WTC11 (cell line): ENCODE measurements around the gene EMILIN1.

Experiments used
- HMGA2 ChIP-seq: fragments of 250-450 bp; sonication (Bioruptor Pico); IDR thresholded peaks from 2 replicates; pipeline ENCODE4 v1.4.0; 2021; ENCODE audit warnings: mild to moderate bottlenecking, moderate library complexity
- NR3C1 ChIP-seq: sonication (generic); formaldehyde crosslinking; conservative IDR thresholded peaks from 2 replicates; pipeline ENCODE4 v1.8.1; 2023; ENCODE audit warnings: low read depth, mild to moderate bottlenecking, missing genetic modification reagents
- TF ChIP-seq, protein P1 (sequence below): sonication (generic); formaldehyde crosslinking; IDR thresholded peaks from 2 replicates; pipeline ENCODE4 v1.8.1; 2022; ENCODE audit warnings: mild to moderate bottlenecking, missing genetic modification reagents, moderate library complexity, borderline replicate concordance

DNA sequence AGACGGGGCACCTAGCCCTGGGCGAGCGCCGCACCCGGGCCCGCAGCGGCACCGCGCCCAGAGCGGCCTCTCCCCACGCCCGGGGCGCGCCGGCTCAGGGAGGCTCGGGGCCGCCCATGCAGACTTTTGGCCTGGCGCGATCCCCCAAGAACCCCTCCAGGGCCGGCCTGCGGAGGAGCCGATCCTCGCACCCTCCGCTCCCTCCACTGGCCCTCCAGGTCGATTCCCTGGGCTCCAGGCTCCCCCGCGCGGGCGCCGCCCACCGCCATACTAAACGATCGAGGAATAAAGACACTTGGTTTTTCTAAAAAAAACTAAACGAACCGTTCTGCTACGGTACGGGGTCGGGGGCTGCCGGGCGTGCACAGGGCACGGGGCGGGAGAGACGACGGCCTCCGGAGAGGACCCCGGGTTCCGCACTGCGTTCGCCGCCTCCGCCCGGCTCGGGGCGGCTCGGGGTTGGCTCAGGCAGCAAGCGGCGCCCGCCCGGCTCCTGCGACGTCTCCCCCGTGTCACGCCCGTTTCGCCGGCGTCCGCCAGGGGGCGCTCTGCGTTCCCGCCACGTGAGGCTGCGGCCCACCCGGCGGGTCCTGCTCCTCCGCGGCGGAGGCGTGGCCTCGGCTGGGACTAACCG is 7.8 kb downstream of the EMILIN1 start:
- TF ChIP-seq, protein P1, sequence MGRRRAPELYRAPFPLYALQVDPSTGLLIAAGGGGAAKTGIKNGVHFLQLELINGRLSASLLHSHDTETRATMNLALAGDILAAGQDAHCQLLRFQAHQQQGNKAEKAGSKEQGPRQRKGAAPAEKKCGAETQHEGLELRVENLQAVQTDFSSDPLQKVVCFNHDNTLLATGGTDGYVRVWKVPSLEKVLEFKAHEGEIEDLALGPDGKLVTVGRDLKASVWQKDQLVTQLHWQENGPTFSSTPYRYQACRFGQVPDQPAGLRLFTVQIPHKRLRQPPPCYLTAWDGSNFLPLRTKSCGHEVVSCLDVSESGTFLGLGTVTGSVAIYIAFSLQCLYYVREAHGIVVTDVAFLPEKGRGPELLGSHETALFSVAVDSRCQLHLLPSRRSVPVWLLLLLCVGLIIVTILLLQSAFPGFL (CRISPR knock-in tag) = no peak
- TF ChIP-seq HMGA2 (CRISPR knock-in tag) (no peak), NR3C1 (CRISPR knock-in tag) (no peak)
